Activated effector memory CD4-positive, alpha-beta T cell treated with anti-CD3 and anti-CD28 coated beads, Interleukin-2, amount 50 U/mL, for 16 hours (primary cell): Measurements from ENCODE around the gene RABGEF1.
"Not testable (repeated sequence)": the region's sequence is repeated elsewhere in the genome, so short reads cannot be mapped to it uniquely, and the experiment has no call there.

Experiments used
- DNase-seq: peaks from one replicate; pipeline ENCODE4 v3.0.0-alpha.2; 2020

RABGEF1 gene

GRCh38 chr7:66740302-66740979 is at the start of gene RABGEF1:
TSS of gene RABGEF1 (plus strand) at chr7:66740733. CDS start at chr7:66771900, 31,167 bp downstream.
- peak; percentile 99 for DNase-seq

- DNase-seq = no peak
Observed at GRCh38 chr7:66693331-66693730, 47.2 kb upstream of the RABGEF1 start.

GRCh38 chr7:66694286-66694685 is 46.2 kb upstream of the RABGEF1 start:
- DNase-seq = no peak

GRCh38 chr7:66695417-66695816 is 45.1 kb upstream of the RABGEF1 start:
- DNase-seq = not testable (repeated sequence)

GRCh38 chr7:66696134-66696533 is 44.4 kb upstream of the RABGEF1 start:
- not testable (repeated sequence) for DNase-seq

- no peak for DNase-seq
Observed at GRCh38 chr7:66696774-66697191, 43.8 kb upstream of the RABGEF1 start.

- no peak for DNase-seq
Observed at GRCh38 chr7:66697449-66698438, 42.8 kb upstream of the RABGEF1 start.

GRCh38 chr7:66698652-66699205 is 41.8 kb upstream of the RABGEF1 start:
- no peak for DNase-seq

GRCh38 chr7:66699998-66700397 is 40.5 kb upstream of the RABGEF1 start:
- no peak for DNase-seq

GRCh38 chr7:66700633-66701131 is 39.9 kb upstream of the RABGEF1 start:
- DNase-seq = no peak

GRCh38 chr7:66707825-66708224 is 32.7 kb upstream of the RABGEF1 start:
- DNase-seq = no peak

GRCh38 chr7:66710752-66711151 is 29.8 kb upstream of the RABGEF1 start:
- not testable (repeated sequence) for DNase-seq

- no peak for DNase-seq
Observed at GRCh38 chr7:66713687-66714086, 26.8 kb upstream of the RABGEF1 start.

GRCh38 chr7:66716634-66717033 is 23.9 kb upstream of the RABGEF1 start:
- DNase-seq = not testable (repeated sequence)

- DNase-seq = no peak
Observed at GRCh38 chr7:66720561-66720960, 20.0 kb upstream of the RABGEF1 start.

GRCh38 chr7:66725843-66726242 is 14.7 kb upstream of the RABGEF1 start:
- no peak for DNase-seq

- DNase-seq = no peak
Observed at GRCh38 chr7:66727058-66727457, 13.5 kb upstream of the RABGEF1 start.

- no peak for DNase-seq
Observed at GRCh38 chr7:66728571-66728970, 12.0 kb upstream of the RABGEF1 start.

GRCh38 chr7:66729274-66729673 is 11.3 kb upstream of the RABGEF1 start:
- no peak for DNase-seq

- DNase-seq = no peak
Observed at GRCh38 chr7:66731986-66732385, 8.5 kb upstream of the RABGEF1 start.

GRCh38 chr7:66732439-66732838 is 8.1 kb upstream of the RABGEF1 start:
- DNase-seq = no peak

GRCh38 chr7:66734006-66734405 is 6.5 kb upstream of the RABGEF1 start:
- no peak for DNase-seq

GRCh38 chr7:66735154-66735553 is 5.4 kb upstream of the RABGEF1 start:
- no peak for DNase-seq
